NCI-H2081 (cell line): ENCODE results near the gene FOXE1.

Experiments
- DNase-seq, 2 experiments: peaks; one replicate each; lab custom pipeline; 2025; lab: John Stamatoyannopoulos, UW

Gene FOXE1

DNA sequence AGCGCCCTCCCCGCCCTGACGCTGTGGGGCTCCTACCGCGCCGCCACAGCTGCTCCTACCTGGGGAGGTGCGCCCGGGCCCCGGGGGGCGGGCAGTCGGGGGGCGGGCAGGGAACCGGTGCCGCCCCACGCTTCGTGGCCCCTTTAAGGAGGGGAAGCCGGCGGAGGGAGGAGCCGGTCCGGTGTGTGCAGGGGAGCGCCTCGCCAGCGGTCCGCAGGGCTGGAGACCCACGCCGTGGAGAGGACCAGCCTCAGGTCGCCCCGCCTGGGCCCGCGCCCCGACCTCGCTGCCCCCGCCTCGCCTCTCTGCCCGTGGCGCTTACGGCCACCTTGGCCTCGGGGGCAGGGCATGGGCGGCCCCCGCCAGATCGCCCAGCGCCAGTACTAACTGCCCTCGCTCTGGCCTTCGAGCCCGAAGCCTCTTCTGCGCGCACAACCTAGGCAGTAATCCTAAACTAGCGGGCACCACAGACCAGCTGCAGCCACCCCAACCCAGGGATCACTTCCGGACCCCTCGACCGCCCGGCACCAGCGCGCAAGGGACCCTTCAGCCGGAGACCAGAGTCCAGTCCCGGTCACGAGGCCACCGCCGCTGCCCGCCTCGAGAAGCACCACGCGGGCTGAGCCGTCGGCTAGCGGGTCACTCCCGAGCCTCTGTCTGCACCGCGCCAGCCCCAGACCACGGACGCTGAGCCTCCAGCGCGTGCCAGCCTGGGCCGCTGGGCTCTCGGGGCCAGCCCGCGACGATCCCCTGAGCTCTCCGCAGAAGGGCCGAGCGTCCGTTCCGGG lies at the start of gene FOXE1:
Gene FOXE1 (plus strand): TSS at position 171 of the 788 bp plus-strand sequence. CDS start 689 bp downstream, outside the sequence.
- no peak for DNase-seq

DNA sequence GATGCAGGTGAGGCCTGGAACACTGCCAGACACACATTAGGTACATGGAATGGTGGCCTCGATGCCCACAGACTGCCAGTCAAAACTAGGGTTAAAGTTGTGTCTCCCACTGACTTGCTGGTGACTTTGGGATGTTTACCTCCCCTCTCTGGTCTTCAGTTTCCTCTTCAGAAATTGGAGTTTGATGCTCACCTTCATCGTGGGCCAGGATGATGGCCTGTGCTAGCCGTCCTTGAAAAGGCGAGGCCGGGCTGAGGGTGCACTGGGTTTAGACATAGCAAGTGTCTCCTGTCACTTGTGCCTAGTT lies 49.0 kb upstream of the FOXE1 start:
- no peak for DNase-seq

DNA sequence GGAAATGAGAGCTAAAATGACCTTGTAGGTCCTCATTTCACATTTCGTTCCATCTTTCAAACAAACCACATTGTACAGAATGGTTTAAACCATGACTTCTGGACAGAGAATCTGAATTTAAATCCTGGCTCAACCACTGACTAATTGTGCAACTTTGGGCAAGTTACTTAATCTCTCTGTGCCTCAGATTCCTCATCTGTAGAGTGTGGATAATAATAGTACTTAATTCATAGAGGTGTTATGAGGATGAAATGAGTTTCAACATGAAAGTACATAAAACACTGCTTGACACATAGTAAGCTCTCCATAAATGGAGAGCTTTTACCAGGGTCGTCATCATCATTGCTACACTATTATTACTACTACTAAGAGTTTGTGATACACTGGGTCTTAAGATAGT lies 46.3 kb upstream of the FOXE1 start:
- DNase-seq: no peak

DNA sequence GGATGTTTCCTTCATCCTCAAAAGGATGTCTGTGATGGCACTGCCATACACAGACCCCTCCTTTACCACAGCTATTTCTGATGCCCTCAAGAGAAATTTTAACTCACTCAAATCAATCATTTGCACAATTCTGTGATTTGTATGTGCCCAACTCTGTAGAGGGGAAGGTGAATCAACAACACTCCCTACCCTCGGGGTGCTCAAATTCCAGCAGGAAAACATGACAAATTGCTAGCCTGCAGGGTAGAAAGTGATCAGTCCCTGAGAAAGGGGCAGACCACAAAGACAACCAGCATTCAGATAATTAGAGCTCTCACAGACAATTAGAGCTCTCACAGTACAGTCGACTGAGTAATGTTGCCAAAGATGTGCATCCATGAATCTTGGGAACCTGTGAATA lies 45.3 kb upstream of the FOXE1 start:
- DNase-seq: peak; percentile 31 to 67

DNA sequence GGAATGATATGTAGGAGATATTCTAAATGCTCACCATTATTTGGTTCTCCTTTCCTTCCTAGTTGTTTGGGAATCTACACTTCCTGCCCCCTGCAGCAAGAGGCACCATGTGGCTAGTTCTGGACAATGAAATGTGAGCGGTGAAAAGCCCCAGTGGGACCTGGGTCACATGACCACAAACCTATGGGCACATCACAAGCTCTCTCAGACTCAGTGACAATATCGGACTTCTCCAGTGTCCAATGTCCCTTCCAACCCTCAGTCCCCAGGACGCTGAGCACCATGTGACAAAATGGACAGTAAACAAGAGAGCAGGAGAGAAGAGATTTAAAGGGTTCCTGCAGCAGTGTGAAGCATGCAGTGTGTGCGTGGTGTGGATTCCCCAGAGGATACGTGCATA lies 44.6 kb upstream of the FOXE1 start:
- peak in 1 of 2 experiments; percentile 10 for DNase-seq

DNA sequence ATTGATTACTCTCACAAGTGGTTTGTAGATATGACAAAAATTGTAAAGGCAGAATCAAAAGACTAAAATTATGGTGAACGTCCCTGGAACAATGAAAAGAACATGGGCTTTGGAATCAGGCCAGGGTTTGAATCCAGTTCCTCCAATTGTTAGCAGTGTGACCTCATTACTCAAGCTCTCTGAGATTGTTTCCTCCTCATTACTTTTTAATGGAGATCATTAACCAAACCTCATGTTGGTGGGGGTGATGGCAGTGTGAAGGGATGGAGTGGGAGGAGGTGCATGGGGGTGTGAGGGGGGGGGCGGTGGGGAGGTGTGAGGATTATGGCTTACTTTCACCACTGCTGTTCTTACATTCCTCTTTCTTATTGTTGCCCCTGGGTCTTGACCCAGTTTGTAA lies 44.1 kb upstream of the FOXE1 start:
- DNase-seq: peak; percentile 17 to 64

DNA sequence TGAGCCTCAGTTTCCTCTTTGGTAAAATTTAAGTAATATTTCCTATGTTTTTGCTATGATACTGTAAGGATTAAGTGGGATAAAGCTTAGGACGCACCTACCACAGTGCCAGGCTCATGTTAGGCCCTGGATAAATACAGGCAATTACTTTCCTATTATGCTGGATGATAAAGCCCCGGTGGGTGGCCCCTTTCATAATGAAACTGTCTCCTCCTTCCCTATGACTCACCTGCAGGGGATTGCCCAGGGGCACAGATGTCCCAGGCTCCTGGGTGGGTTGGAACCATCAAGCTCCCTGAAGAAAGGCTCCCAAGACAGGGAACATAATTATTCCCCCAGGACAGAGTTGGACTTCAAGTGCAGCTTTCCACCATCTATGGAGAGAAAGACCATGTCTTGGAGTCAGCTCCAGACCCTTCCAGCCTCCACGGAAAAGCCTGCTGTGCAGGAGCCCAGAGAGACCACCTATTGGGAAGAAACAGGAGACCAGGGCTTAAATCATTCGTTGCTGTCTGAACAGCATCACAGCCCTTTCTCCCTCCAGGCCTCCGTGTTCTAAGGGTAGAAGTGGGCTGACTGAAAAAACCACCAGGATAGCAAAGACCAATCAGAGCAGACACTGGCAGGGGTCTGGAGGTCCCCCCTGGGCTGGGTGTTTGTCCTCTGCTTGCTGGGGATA lies 43.2 kb upstream of the FOXE1 start:
- DNase-seq: peak; percentile 64 to 81

DNA sequence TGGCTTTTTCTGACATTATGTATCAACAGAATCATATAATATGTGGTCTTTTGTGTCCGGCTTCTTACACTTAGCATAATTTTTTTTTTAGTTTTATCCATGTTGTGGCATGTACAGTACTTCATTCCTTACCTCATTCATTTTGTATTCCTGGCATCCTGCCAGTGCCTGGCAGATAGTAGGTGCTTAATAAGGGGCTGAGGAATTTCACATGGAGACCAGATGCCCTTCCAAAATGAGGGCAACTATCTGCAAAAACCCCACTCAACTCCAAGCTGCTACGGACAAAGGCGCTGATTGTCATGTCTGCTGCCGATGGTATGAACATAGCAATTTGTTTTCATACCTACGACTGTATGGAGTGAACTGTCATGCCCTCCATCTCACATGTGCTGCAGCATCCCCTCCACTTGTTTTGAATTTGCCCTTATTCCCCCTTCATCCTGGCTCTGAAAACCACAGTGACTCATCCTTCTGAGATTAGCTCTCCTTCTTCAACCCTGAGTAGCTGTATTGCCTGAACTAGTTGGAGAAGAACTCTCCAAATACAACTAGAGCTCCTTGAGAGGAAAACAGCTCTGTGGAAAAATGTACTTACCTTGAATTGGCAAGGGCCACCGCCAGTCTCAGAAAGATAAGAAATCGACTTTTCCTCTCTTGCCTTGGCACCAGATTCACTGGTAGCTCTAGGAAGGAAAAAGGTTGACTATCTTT lies 41.3 kb upstream of the FOXE1 start:
- no peak for DNase-seq

DNA sequence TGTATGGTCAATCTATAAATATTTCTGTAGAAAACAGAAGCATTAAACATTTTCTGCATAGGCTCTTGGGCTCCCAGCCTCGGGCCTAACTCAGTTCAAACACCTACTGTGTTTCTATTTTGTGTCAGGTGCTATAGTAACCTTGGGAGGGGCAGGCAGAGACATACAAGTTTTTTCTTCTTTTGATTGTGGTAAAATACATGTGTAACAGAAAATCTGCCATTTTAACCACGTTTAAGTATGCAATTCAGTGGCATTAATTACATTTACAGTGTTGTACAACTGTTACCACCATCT lies 40.8 kb upstream of the FOXE1 start:
- no peak for DNase-seq

DNA sequence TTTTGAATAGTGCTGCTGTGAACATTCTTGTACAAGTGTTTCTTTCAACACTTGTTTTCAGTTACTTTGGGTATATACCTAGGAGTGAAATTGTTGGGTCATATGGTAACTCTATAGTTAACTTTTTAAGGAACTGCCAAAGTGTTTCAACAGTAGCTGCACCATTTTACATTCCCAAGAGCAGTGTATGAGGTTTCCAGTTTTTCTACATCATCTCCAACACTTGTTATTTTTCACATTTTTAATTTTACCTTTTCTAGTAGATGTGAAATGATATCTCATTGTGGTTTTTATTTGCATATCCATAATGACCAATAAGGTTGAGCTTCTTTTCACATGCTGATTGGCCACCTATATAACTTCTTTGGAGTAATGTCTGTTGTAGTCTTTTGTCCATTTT lies 40.0 kb upstream of the FOXE1 start:
- DNase-seq: no peak

DNA sequence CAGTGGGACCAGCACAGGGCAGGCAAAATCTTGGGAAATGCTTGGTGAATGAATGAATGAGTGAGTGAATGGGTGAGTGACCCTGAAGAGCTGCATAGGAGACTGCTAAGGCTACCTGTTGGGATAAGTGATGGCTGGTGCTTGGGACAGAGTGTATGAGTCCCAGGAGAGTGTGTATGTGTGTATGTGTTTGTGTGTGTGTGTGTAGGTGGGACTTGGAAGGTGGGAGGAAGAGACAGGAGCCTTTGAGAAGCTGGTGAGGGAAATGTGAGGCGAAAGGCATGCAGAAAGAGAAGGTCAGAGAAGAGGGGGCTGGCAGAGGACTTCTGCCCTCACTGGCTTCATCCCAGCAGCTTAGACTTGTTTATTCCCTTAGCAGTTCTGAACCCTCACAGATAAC lies 33.3 kb upstream of the FOXE1 start:
- no peak for DNase-seq

DNA sequence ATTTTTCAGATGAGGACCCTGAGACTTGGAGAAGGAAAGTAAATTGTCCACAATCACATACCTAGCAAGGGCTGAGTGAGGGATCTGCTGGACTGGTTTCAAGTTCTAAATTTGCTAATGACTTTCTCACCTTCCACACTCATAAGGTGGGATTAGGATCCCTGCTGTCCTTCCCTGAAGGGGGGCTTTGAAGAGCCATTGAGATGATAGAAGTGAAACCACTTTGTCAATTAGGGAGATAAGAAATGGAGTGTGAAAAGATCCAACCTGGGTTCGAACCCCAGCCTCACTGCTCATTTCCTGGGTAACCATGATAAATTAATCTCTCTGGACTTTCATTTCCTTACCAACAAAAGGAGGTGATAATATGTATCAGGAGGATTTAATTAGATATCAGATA lies 32.7 kb upstream of the FOXE1 start:
- DNase-seq: no peak

DNA sequence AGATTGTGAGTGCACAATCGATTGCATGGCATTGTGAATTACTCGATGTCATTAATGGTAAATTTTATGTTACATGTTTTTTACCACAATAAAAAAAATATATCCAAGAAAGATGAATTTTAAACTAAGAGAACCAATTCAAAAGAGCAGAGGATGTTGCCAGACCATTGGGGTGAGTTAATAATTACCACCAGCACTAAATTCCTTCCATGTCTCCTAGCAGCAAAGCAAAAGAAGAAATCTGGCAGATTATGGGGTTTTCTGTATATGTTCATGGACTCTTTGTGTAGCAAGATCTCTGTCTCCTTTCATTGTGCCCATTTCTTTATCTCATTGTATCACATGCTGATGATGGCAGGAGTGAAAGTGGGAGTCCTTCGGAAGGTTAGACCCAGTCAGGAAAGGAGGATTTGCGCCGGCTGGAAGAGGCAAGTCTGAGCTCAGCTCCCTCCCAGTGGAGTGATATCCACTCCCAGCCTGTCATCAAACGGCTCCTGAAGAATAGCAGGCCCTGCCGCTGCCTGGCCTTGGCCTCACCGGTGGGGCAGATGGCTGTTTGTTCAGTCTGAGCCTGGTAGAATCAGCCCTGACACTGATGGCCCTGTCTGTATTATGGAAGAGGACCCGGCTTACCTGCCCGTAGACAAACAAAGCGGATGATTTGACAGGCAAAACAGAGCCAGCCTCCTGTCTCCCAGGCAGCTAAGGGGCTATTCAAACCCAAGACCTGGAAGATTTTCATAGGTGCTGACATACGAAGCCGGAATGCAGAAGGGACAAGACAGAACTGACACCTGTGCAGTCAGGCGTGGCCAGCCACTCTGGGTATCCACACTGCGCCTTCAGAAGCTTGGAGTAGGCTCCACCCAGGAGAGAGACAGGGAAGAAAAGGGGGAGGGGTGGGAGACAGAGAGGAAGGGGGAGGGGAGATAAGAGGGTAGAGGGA lies 21.9 kb upstream of the FOXE1 start:
- no peak for DNase-seq

DNA sequence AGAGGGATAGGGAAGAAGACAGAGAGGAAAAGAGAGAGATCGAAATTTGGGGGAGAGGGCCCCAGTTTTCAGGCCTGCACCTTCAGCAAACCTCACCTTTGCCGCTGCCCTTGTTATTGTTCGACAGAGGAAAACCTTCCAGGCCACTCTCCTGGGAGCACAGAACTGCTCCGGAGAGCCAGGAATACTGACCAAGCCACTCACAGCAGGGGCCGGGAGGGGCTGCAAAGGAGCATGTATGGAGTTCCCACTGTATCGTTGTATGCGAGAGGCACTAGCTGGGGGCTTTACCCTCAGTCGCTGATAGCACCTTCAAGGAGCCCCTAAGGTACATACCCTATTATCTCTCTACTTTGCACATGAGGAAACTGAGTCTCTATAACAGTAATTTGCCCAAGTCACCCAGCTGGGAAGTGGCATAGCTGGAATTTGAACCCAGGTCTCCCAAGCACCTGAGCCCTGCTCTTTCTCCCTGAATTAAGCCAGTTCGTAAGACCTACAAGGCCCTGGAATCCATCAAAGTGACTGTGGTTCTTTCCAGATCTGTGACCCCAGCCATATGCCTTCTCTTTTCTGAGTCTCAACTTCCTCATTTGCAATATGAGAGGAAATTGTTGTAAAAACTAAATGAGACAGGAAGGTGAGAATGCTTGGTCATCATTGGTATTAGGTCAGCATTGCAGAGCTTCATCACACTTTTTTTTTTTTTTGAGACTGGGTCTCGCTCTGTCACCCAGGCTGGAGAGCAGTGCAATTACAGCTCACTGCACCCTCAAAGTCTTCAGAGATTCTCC lies 21.0 kb upstream of the FOXE1 start:
- no peak for DNase-seq

DNA sequence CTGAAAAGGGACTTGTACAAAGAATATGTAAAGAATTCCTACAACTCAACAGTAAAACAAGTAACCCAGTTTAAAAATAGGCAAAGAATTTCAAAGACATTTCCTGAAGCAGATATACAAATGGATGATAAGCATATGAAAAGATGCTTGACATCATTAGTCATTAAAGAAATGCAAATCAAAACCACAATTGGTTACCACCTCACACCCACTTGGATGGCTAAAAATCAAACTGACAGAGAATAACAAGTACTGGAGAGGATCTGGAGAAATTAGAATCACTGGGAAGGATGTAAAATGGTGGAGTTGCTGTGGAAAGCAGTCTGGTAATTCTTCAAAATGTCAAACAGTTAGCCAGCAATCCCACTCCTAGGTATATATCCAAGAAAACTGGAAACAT lies 12.5 kb upstream of the FOXE1 start:
- no peak for DNase-seq

DNA sequence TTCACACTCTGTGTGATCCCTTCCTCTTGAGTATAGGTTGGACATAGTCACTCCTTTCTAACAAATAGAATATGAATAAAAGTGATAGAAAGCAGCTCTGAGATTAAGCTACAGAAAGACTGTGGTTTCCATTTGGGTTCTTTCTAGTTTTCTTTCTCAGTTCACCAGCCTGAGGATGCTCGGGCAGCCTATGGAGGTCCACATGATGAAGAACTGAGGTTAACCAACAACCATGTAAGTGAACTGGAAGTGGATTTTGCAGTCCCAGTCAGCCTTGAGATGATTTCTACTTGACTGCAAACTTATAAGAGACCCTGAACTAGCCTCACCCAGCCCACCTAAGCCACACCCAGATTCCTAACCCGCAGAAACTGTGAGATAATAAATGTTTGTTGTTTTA lies 10.1 kb upstream of the FOXE1 start:
- no peak for DNase-seq

DNA sequence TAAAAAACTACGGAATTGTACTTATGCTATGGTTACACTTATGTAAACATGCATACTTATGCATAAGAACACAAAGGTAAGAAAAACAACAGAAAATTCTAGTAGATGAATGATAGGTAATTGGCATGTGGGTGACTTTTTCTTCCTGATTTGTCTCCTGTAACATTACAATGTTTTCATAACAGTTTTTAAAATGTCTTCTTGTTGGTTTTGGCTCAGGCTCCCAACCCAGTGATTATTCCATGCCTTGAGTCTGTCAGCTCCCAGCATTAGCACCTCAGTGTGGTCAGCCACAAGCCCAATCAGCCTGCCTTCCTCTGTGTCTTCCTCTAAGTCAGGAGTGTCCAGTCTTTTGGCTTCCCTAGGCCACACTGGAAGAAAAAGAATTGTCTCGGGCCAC lies 7.9 kb upstream of the FOXE1 start:
- no peak for DNase-seq

DNA sequence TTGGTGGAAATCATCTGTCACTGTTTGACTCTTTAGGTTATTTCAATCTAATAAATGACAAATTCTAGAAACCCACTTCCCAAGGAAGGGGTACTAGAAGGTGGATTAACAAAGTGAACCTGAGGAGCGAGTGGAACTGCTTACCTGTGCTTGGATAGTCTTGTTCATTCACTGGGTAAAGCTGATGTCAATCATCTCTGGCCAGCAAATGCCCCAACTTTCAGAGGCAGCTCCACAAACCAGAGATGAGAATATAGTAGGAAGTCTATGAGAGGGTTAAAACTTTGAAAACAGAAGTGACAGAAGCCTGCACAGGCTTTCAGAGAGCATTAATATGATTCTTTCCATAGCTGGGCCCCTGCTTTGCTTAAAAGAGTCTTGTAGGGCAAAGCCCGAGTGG lies 7.3 kb upstream of the FOXE1 start:
- DNase-seq: no peak

DNA sequence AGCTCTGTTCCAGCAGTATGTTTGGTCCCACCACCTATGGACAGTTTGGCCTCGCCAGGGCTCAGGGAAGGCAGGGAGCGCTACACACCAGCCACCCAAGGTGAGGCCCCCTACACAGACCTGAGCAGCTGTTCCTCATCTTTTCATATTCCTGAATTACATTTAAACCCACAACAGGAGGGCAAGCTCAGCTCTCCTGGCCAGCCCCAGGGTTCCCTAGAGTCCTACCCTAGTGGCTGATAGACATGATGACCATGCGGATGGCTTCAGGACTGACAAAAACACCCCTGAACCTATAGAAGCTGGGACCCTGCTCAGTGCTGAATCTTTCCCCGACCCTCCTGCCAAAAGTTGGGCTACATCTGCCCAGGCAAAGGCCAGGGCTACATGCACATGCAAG lies 6.7 kb upstream of the FOXE1 start:
- no peak for DNase-seq

DNA sequence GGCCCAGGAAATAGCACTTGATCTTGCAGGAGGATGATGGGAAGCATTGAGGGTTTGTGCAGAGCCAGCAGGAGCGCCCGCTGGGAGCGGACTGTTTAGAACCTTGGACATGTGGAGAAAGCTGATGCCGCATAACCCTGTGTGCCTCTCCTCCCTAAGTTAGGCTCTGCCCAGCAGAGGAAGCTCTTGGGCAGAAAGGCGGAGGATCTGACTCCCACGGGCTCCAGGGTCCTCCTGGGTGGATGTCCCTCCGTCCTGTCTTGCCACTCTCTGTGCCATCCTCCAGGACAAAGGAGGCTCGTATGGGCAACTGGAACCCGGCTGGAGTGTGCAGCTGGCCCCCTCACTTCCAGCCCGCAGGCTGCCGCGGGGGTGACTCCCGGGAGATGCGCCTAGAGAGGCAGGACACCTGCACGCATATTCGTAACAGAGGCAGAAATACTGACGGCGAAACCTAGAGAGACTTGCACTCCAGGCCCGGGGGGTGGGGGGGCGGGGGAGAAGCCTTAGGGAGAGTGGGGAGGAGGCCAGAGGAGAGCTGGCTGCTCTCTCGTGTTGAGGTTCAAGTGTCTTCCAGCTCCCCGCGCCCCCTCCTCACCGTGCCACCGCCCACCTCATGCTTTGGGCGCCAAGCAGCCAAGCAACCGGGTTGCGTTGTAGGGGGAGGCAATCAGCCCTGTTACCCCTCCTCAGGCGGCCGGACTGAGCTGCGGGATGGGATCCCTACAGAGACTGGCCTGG lies 5.4 kb upstream of the FOXE1 start:
- DNase-seq: no peak

DNA sequence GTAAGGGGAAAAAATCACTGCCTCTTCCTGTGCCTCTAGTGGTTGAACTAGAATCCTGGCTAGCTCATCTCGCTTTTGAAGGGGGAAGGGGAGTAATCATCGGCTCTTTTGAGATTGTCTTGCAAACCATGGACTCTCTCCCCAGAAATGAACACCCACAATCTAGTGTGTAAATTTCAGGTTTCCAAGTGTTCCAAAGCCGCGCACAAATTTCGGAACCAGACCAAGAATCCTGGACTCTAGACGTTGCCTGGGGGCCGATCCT lies 4.9 kb upstream of the FOXE1 start:
- no peak for DNase-seq
